LoVo (cell line): Measurements from ENCODE around the gene POU1F1.
A peak's percentile ranks its signal among the peaks of the same experiment; 100 is the strongest.
"Not testable (repeated sequence)": the region's sequence is repeated elsewhere in the genome, so short reads cannot be mapped to it uniquely, and the experiment has no call there.

Source experiments
- DNase-seq: peaks from one replicate; pipeline ENCODE4 v3.0.0-alpha.2; 2016; ENCODE audit warnings: low spot score

POU1F1 gene

DNA sequence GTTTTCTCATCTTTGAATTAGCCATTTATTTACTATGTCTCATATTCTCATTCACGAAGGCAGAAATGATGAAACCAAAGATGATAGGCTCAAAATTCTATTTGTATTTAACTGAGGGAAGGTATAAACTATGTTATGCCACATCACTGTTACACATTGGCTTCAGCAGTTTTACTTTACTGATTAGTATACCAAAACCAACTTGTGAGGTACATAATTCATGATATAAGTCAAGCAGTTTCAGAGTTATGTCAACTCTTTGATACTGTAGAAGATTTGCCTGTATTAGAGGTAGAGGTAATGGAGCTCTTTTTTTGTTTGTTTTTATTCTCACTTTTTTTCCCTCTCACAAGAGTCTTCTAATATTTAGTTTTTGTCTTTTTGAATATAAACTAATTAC lies 26.4 kb downstream of the POU1F1 start:
- no peak for DNase-seq

DNA sequence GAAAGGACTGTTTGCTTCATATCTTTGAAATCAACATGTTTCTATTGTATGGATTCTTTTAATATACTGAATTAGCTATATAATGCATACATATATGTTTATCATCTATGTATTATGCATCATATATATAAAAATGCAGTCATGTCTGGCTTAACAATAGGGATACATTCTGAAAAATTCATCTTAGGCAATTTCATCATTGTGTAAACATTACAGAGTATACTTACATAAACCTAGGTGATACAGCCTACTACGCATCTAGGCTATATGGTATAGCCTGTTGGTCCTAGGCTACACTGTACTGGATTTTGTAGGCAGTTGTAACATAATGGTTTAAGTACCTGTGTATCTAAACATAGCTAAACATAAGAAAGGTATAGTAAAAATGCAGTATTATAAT lies 27.6 kb downstream of the POU1F1 start:
- DNase-seq: no peak

DNA sequence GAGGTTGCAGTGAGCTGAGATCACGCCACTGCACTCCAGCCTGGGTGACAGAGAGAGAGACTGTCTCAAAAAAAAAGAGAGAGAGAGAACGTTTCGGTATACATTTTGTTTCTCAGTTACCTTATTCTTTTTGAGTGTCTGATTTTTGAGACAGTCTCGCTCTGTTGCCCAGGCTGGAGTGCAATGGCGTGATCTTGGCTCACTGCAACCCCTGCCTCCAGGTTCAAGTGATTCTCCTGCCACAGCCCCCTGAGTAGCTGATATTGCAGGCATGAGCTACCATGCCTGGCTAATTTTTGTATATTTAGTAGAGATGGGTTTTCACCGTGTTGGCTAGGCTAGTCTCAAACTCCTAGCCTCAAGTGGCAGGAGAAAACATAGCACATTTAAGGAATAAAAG lies 28.2 kb downstream of the POU1F1 start:
- DNase-seq: not testable (repeated sequence)

- no peak for DNase-seq
These were observed 29.0 kb downstream of the POU1F1 start for GRCh38 chr3:87247430-87247773.

DNA sequence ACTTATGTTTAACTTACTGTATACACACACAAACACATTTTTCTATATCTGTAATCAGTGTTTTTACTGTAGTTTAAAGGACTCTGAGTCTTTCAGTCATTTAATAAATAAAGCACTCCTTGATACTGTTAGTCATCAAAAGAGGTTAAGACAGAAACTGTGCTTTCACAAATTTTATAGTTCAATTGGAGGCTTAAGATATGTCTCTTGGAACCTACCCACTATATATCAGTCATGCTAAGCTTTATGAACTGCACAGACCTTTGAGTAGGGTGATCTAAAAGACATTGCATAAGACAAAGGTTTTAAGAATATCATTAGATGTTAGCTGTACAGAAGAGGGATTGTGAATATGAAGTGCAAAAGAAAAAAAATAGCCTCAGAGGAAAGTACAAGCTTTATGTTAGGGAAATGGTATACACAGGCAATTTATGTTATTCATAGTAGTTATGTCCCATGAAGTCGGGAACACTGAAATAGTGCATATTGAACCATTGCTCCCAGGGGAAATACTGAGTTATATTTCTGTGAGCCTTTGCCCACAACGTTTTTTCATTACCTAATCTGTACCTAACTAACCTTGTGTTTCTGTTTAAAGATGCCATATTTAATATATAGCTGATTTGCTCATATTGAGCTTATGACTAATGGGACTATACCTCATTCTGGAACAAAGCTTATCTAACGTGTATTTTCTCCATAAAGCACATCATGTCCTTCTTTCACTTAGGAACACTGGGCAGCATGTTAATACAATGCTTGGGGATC lies 29.5 kb downstream of the POU1F1 start:
- no peak for DNase-seq

DNA sequence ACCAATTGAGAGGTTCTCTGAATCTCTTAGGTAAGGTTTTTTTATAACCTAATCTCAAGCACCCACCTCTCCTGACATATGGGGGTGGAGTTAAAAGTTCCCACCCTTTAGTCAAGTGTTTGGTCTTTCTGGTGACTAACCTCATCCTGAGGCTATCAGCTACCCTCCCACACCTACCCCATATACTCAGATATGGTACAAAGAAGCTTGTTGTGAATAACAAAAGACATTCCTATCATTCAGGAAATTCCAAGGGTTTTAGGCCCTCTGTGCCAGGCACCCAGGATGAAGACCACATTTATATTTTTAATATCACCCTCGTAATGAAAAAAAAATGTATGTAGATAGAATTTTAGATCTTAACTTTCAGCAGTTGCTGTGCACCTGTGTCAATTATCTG lies 40.3 kb downstream of the POU1F1 start:
- DNase-seq: peak; percentile 34

DNA sequence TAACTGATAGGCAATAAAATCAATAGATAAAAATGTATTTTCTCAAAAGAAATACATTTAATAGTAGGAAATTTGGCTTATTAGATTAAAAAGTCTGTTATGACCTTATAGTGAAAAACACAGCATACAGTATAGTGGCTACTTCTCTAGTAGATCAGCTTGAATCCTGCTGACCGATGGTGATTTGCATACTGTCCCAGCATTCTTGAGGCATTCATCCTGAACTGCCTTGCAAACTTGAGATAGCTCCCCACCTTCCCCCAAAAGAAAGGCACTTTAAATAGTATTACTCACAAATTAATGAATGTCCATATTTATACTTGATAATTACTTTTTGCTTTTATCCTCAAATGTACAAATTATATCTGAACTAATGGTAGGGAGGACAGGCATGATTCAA lies 42.6 kb downstream of the POU1F1 start:
- DNase-seq: no peak

DNA sequence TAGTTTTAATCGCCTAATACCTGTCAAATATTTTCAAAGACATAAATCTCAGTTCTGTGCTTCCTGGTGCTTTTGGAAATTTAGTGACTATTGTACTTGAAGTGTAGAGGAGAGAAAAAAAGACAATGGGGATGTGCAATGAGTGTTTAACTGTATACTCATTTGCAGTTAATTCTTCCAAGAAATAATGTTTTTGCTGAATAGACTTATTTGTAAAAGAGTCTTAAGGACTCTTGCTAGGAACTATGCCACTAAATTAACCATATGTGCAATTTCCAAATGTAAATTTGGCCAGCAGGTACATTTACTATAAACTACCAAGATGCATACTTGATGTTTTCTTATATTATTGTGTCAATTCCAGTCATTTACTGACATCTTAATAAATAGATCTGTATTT lies 47.3 kb downstream of the POU1F1 start:
- no peak for DNase-seq

- peak; percentile 36 for DNase-seq
These were observed 48.1 kb downstream of the POU1F1 start for GRCh38 chr3:87228316-87228715.

GRCh38 chr3:87227835-87228144 lies 48.6 kb downstream of the POU1F1 start:
- DNase-seq: no peak

DNA sequence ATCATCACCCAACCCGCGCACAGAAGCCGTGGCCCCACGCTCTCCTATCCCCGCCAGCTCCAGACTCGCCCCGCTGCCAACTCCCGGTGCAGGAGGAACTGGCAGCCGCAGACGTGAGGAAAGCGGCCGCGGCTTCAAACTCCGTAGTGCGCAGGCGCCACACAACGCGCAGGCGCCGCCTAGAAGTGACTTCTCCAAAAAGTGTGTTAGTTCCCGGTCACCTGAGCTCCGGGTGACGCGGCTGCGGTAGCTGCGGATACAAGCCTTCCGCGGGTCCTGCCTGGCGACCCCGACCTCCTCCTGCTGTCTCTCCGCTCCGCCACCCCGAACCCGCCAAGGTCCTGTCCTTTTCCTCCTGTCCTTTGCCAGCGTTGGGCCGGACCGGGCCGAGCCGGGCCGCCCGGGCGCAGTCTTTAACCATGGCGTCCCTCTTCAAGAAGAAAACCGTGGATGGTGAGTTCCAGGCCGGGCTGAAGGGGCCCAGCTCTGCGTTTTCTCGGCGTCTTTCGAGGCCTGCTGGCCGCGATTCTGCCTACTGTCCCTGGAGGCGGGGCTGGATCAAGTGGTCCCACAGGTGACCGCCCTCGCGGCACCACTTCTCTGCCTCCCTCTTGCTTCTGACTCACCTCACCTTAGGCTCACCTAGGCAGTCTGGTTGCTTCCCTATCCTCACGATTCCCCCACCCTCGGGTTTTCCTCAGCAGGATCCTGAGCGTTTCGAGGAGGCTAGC lies 49.1 kb downstream of the POU1F1 start, which contains the start of gene CHMP2B:
Gene CHMP2B, plus strand, starts transcription at position 206 of the 731 bp plus-strand sequence. Its CDS starts 214 bp downstream, at position 420.
- DNase-seq: peak; percentile 94

DNA sequence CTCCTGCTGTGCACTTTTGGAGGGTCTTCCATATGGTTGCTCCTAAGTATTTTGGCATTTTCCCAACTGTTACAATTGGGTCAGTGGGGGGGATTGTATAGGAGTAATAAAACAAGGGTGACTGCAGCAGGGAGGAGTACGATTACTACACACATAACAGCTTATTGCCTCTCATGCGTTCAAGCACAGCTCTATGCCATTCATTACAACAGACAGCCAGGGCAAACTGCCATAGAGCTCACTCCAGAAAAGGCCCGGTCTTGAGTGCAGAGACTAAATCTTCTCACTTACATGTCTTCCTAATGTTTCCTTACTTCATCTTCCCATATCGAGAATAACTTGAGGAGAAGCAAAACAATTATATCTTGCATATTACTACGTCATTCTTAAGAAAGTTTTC lies 50.7 kb downstream of the POU1F1 start:
- DNase-seq: no peak

GRCh38 chr3:87219611-87220010 lies 56.8 kb downstream of the POU1F1 start:
- DNase-seq: no peak

DNA sequence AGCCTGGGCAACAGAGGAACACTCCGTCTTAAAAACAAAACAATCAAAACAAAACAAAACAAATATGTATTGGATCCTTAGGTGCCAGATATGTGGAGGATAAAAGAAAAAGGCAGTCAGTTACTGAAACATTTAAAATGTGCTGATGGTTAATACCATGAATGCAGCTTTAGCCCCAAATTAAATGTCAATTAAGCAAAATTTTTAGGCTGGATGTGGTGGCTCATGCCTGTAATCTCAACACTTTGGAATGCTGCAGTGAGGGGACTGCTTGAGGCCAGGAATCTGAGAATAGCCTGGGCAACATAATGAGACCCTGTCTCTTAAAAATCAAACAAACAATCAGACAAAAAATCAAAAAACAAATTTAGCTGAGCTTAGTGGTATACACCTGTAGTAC lies 57.8 kb downstream of the POU1F1 start:
- DNase-seq: no peak
